ENCODE data around the gene RCOR1.

Gene RCOR1

DNA sequence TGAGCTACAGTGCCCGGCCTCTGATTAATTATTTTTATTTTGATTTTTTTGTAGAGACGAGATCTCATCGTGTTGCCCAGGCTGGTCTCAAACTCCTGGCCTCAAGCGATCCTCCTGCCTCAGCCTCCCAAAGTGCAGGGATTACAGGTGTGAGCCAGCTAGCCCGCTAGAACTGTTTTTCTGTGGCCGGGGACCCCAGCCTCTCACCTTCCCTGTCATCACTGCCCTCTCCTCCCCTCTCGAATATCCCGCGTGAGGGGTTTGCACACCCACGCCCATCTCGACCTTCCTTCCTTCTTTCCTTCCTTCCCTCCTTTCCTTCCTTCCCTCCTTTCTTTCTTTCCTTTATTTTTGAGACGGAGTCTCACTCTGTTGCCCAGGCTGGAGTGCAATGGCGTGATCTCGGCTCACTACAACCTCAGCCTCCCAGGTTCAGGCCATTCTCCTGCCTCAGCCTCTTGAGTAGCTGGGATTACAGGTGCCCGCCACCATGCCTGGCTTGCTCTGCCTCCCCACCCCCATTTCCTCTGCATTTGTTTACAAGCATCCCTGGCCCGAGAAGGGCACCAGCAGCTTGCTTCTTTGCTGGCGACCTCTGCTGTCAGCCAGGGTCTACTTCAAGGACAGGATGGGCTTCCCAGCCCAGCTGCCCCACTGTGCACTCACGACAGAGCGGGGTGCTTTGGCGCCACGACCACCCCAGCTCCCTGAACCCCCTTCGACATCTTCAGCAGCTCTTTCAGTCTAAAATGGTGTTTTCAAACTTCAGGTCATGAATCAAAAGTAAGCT is 180.5 kb downstream of the RCOR1 start:
- no peaks in the 10 kb centered on the region for H3K27me3 ChIP-seq (ENCODE audit: control insufficient read depth, insufficient read depth, low read length)
- H3K36me3 ChIP-seq (ENCODE audit: control insufficient read depth, insufficient read depth, low read length): no peaks in the 10 kb centered on the region
- no peaks in the 10 kb centered on the region for H3K9me3 ChIP-seq (ENCODE audit: control insufficient read depth, insufficient read depth, low read length)
- peaks cover 2% of the 10 kb centered on the region for H3K4me1 ChIP-seq (ENCODE audit: control insufficient read depth, insufficient read depth, low read length)
- H3K4me3 ChIP-seq (ENCODE audit: low read depth, low read length): no peak overlapping the region
- H3K9ac ChIP-seq (ENCODE audit: low read depth, low read length): no peak overlapping the region

DNA sequence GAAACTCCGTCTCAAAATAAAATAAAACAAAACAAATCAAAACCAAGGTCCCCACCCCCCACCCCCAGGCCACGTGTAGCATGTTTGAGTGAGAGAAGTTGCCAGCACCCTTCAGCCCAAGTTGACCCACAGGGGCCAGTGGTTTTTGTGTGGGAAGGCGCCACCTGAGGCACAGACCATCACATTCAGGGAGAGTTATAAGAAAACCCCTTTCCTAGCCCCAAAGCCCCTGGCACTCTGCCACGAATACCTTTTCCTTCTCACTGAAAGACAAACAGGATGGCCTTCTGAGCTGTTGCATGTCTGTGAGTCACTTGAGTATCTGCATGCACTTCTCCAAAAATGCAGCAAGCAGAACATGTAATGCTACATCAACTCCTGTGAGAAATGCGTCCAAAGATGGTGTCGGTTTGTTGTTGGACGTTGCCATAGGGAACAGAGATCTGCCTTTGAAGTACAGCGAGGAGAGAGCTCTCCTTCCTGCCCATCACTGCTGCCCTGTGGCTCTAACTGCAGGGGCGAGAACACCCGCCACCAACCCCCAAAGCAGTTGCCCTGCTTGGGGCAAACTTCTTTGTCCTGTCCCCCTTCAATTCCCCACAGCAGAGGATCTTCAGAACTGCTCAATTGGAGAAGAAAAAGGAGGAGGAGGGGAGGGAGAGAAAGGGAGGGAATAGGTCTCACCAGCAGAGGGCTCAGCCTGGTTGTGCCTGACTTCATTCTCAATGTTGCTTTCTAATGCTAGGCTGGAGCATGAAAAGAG is 182.1 kb downstream of the RCOR1 start:
- peaks cover 8% of the 10 kb centered on the region for H3K27me3 ChIP-seq (ENCODE audit: control insufficient read depth, insufficient read depth, low read length)
- H3K9ac ChIP-seq (ENCODE audit: low read depth, low read length): no peak overlapping the region
- H3K9me3 ChIP-seq (ENCODE audit: control insufficient read depth, insufficient read depth, low read length): no peaks in the 10 kb centered on the region
- no peaks in the 10 kb centered on the region for H3K36me3 ChIP-seq (ENCODE audit: control insufficient read depth, insufficient read depth, low read length)
- H3K4me3 ChIP-seq (ENCODE audit: low read depth, low read length): no peak overlapping the region
- peaks cover 12% of the 10 kb centered on the region for H3K4me1 ChIP-seq (ENCODE audit: control insufficient read depth, insufficient read depth, low read length)

DNA sequence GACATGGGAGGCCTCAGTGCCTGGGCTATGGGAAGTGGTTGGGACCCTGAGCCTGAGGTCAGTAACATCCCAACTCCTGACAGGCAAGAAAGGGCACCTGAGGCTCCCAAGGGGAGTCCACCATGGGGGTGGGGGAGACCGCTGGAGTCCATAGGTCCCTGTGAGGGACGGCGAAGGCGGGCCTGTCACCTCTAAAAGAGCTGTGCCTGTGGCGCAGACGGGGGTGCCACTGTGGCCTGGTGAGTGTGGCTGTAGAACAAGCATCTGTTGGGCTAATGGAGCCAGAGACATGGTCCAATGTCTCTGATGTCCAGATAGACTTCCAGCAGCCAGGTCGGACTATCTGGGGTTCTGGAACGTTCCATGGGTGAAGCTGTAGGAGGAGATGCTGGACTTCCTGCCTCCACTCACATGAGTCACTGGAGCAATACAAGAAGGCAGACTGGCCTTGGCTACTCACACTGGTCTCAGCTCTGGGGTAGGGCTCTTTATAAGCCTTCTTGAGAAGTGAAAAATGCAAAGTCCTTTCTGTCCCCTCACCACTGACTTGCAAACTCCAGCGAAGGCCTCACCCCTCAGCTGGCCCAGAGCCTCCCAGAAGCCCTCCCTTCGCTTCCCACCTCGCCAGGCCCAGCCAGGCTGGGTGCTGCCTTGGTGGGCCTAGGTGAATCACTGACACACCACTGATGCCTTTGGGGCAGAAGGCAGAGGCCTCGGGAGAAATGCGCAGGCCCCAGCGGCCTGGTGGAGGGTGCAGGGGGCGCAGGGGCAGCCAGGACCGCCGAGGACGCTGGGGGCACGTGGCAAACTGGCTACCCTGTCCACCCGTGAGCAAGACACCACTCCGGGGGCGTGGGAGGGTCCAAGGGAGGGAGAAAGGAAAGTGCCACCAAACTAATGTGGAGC is 183.7 kb downstream of the RCOR1 start:
- Histone ChIP-seq H3K9me3 (ENCODE audit: control insufficient read depth, insufficient read depth, low read length) (no peaks in the 10 kb centered on the region), H3K27me3 (ENCODE audit: control insufficient read depth, insufficient read depth, low read length) (peaks cover 8% of the 10 kb centered on the region), H3K4me1 (ENCODE audit: control insufficient read depth, insufficient read depth, low read length) (peaks cover 15% of the 10 kb centered on the region), H3K36me3 (ENCODE audit: control insufficient read depth, insufficient read depth, low read length) (no peaks in the 10 kb centered on the region), H3K9ac (ENCODE audit: low read depth, low read length) (no peak overlapping the region), H3K4me3 (ENCODE audit: low read depth, low read length) (peak overlapping the region; percentile 35)

DNA sequence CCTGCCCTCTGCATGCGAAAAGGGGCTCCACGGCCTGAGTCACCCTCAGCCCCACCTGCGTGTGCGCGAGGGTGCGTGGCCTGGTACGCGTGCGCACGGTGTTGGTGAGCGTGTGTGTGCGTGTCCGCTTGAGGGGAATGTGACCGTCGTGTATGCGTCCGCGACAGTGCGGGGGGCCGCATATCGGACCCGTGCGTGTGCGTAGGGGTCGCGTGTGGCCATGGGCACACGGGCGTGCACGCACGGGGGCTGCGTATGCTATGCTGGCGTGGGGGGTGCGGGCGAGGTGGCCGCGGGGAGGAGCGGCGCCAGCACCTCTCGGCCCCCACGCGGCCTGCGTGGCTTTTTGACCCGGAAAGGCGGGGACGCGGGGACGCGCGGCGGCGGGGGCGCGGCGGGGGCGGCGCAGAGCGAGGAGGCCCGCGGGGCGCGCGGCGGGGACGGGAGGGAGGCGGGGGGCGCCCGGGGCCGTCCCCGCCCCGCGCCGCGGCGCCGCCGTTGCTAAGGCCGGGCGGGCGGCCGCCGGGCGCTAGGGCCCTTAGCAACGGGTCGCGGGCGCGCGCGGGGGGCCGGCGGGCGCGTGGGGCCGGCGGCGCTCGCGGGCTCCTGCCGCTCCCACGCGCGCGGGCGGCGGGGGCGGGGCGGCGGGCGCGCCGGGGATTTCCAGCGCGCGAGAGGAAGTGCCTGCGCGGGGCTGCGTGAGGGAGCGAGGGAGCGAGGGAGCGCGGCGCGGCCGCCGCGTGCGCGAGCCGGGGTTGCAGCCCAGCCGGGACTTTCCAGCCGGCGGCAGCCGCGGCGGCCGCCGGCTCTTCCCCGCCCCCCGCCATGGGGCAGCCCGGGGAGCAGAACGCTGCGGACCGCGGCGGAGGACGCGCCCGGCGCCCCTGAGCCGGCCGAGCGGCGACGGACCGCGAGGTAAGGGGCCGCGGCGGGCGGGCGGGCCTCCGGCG is 184.6 kb downstream of the RCOR1 start, which contains the start of gene TRAF3:
Gene TRAF3 (plus strand): TSS at position 689 of the 950 bp plus-strand sequence. CDS start 92,753 bp downstream, outside the sequence.
- Histone ChIP-seq H3K4me1 (ENCODE audit: control insufficient read depth, insufficient read depth, low read length) (peaks cover 15% of the 10 kb centered on the region), H3K36me3 (ENCODE audit: control insufficient read depth, insufficient read depth, low read length) (no peaks in the 10 kb centered on the region), H3K9ac (ENCODE audit: low read depth, low read length) (peak within 1 kb of the TSS; percentile 32), H3K27me3 (ENCODE audit: control insufficient read depth, insufficient read depth, low read length) (peaks cover 8% of the 10 kb centered on the region), H3K9me3 (ENCODE audit: control insufficient read depth, insufficient read depth, low read length) (no peaks in the 10 kb centered on the region), H3K4me3 (ENCODE audit: low read depth, low read length) (peak within 1 kb of the TSS; percentile 72)

DNA sequence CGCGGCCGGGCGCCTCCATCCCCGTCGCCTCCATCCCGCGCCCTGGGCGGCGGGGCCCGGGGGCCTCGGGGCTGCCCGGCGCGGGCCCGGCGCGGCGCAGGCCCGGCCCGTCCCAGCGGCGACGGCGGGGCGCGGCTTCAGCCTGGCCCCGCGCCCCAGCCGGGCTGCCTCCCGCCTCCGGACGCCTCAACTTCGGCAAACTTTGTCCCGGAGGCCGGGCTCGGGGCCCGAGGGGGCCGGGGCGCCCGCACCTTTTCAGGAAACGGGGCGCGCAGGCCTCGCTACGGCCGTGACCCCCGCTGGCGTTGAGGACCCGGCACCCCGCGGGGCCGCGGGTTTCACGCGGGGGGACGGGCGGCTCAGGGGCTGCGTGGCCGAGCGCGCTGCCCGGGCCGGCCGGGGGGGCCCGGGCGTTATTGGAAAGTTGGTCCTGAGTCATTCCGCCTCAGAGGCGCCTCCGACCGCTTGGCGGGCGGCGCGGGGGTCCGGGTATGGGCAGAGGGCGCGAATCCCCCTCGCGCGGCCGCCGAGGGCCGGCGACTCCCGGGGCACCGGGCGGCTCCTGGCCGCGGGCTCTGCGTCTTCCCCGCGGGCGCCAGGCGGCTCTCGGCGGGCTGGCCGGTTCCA is 185.4 kb downstream of the RCOR1 start:
- Histone ChIP-seq H3K9me3 (ENCODE audit: control insufficient read depth, insufficient read depth, low read length) (no peaks in the 10 kb centered on the region), H3K36me3 (ENCODE audit: control insufficient read depth, insufficient read depth, low read length) (no peaks in the 10 kb centered on the region), H3K4me1 (ENCODE audit: control insufficient read depth, insufficient read depth, low read length) (peaks cover 15% of the 10 kb centered on the region), H3K4me3 (ENCODE audit: low read depth, low read length) (peak overlapping the region; percentile 72), H3K27me3 (ENCODE audit: control insufficient read depth, insufficient read depth, low read length) (peaks cover 8% of the 10 kb centered on the region), H3K9ac (ENCODE audit: low read depth, low read length) (no peak overlapping the region)

DNA sequence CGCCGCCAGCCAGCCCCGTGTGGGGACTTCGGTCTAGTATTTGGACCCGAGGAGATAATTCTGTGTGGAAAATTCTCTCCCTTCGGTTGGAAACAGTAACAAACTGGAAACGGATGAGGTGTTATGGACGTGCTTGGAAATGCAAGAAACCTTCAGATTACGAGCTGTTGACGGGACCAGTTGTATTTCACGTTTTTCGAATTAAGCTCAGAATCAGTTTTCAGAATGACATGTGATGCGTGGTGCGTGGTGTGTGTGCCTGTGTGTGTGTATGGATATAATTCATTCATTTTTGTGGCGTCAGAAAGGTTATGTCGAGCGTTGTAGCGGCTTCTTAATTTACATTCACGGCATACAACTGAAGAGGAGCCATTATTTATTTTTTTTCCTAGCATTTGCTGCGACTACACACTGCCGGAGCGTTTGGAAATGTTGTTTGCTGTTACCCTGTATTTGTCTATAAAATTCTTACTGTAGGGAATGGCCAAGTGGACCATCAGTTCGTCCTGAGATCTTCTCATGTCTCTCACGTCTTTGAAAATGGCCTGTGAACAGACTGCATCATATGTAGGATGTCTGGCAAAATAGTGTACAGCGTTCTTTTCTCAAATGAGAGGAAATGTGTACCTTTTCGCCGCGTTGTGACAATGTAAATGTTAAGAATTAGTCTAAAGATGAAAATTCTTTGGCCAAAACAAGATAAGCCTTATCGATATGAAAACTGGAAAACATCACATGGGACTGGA is 186.1 kb downstream of the RCOR1 start:
- peak overlapping the region; percentile 32 for H3K9ac ChIP-seq (ENCODE audit: low read depth, low read length)
- H3K4me3 ChIP-seq (ENCODE audit: low read depth, low read length): peak overlapping the region; percentile 72
- H3K27me3 ChIP-seq (ENCODE audit: control insufficient read depth, insufficient read depth, low read length): peaks cover 8% of the 10 kb centered on the region
- peaks cover 15% of the 10 kb centered on the region for H3K4me1 ChIP-seq (ENCODE audit: control insufficient read depth, insufficient read depth, low read length)
- no peaks in the 10 kb centered on the region for H3K36me3 ChIP-seq (ENCODE audit: control insufficient read depth, insufficient read depth, low read length)
- H3K9me3 ChIP-seq (ENCODE audit: control insufficient read depth, insufficient read depth, low read length): no peaks in the 10 kb centered on the region

DNA sequence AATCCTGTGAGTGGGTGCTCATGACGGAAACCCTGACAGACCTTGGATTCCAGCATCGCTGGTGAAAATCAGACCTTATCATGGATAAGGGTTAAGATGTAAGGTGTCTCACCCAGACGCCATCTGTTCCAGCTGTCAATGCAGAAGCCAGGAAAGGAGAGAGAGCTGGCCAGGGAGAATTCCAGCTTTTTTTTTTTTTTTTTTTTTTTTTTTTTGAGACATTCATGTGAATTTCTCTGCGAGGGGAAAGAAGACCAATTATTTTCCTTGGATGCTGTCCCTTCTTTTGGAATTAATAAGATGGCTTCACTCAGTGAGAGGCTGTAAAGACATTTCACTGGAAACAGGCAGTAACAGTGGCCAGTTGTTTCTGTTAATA is 186.6 kb downstream of the RCOR1 start:
- H3K36me3 ChIP-seq (ENCODE audit: control insufficient read depth, insufficient read depth, low read length): no peaks in the 10 kb centered on the region
- peaks cover 15% of the 10 kb centered on the region for H3K4me1 ChIP-seq (ENCODE audit: control insufficient read depth, insufficient read depth, low read length)
- no peak overlapping the region for H3K9ac ChIP-seq (ENCODE audit: low read depth, low read length)
- peak overlapping the region; percentile 72 for H3K4me3 ChIP-seq (ENCODE audit: low read depth, low read length)
- H3K9me3 ChIP-seq (ENCODE audit: control insufficient read depth, insufficient read depth, low read length): no peaks in the 10 kb centered on the region
- H3K27me3 ChIP-seq (ENCODE audit: control insufficient read depth, insufficient read depth, low read length): peaks cover 8% of the 10 kb centered on the region

DNA sequence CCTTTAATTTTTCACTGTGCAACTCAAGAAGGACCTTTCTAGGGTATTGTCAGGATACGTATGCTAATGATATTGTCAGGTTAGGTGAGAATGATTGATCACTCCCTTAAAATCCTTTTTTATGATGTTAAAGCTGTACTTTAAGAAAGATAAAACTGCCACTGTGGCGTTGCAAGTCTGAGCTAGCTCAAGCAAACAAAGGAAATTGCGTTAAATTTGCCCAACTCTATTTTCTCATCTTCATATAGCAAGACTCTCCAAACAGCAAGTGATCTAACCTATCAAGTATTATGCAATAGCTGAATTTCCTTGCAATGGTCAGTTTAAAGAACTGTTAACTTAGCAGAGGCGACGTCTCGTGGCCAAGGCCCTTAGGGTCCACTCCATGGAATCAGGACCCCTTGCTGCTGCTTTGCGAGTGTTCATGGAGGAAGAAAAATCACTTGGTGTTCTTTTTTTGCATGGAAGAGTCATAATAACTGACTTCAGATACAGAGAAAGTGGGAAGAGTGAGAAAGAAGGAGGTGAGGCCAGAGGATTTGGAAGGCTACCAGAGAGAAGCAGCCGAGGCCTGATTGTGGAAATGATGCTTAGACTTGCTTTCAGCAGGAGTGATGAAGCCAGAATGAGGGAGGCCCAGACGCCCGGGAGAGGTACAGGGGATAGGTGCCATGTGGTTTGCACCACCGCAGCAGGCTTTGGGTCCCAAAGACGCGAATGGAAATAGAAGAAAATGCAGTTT is 187.3 kb downstream of the RCOR1 start:
- Histone ChIP-seq H3K9ac (ENCODE audit: low read depth, low read length) (no peak overlapping the region), H3K9me3 (ENCODE audit: control insufficient read depth, insufficient read depth, low read length) (no peaks in the 10 kb centered on the region), H3K4me3 (ENCODE audit: low read depth, low read length) (no peak overlapping the region), H3K36me3 (ENCODE audit: control insufficient read depth, insufficient read depth, low read length) (no peaks in the 10 kb centered on the region), H3K27me3 (ENCODE audit: control insufficient read depth, insufficient read depth, low read length) (peaks cover 8% of the 10 kb centered on the region), H3K4me1 (ENCODE audit: control insufficient read depth, insufficient read depth, low read length) (peaks cover 13% of the 10 kb centered on the region)

All from iPS-15b (cell line).